Endothelial cell of umbilical vein (primary cell): ENCODE measurements around the gene SLMAP. TPM values are rescaled to one million over a fixed set of nuclear protein-coding genes. Genes with fewer than 3 reads are reported as not detected.
A peak's percentile ranks its signal among the peaks of the same experiment; 100 is the strongest.

Experiments used
- BruUV-seq: library from RNA; stranded (reverse); fragments of 400-500 nt; replicated peaks from 2 replicates; lab custom pipeline; 2021; lab: Mats Ljungman, UMichigan
- CTCF ChIA-PET: fragments of 300-600, 350-600 bp; sonication (Branson Sonifier 250); formaldehyde crosslinking; loops from one replicate; lab custom pipeline; 2021; ENCODE audit warnings: antibody characterized with exemption, inconsistent platforms; lab: Charles Lee
- POLR2A ChIA-PET: fragments of 300-600, 350-600 bp; sonication (Branson Sonifier 250); formaldehyde crosslinking; loops from one replicate; lab custom pipeline; 2021; ENCODE audit warnings: antibody characterized with exemption, inconsistent platforms; lab: Charles Lee
- DNase-seq: peaks from one replicate; pipeline ENCODE4 v3.0.0-alpha.2; 2011; ENCODE audit warnings: low read depth, low spot score
- FAIRE-seq: peaks from 2 replicates; lab custom pipeline; 2011; peaks lifted over from hg19 to GRCh38; lab: Jason Lieb, UNC
- H2AFZ ChIP-seq: 2 replicates; pipeline ENCODE4 v1.6.0; 2012; ENCODE audit warnings: low read depth, low read length, control low read depth, inconsistent platforms
- H3K27ac ChIP-seq: 2 replicates; pipeline ENCODE4 v1.5.1; 2011; ENCODE audit warnings: low read depth, mild to moderate bottlenecking, control low read depth, low read length, moderate library complexity; ENCODE audit not compliant: insufficient read depth
- H3K27me3 ChIP-seq, 2 experiments: 2 replicates each; pipeline versions ENCODE4 v1.6.0 to v1.6.1; 2011; ENCODE audit warnings: low read length in 2 of 2, mixed read lengths in 1 of 2; ENCODE audit not compliant: control insufficient read depth in 2 of 2, insufficient read depth in 2 of 2
- H3K36me3 ChIP-seq, 2 experiments: 2 replicates in 1 of 2; 3 replicates in 1 of 2; pipeline ENCODE4 v1.5.1; 2011; ENCODE audit warnings: low read length in 2 of 2, mild to moderate bottlenecking in 1 of 2, moderate library complexity in 1 of 2; ENCODE audit not compliant: control insufficient read depth in 2 of 2, insufficient read depth in 2 of 2; ENCODE audit errors: extremely low read depth in 1 of 2
- H3K4me1 ChIP-seq: 3 replicates; pipeline ENCODE4 v1.5.1; 2011; ENCODE audit warnings: mild to moderate bottlenecking, low read length; ENCODE audit not compliant: control insufficient read depth, insufficient read depth; ENCODE audit errors: extremely low read depth
- H3K4me2 ChIP-seq: 2 replicates; pipeline ENCODE4 v1.6.1; 2011; ENCODE audit warnings: low read length, control low read depth, mixed read lengths; ENCODE audit not compliant: insufficient read depth
- H3K4me3 ChIP-seq, 3 experiments: fragments of 200-600 bp in 1 of 3; sonication (generic), shearing (Covaris generic) in 1 of 3; replicated peaks in 1 of 3; 2 replicates each; pipeline ENCODE4 v1.5.1; 2011 to 2016; ENCODE audit warnings: control low read depth in 3 of 3, low read length in 3 of 3, mild to moderate bottlenecking in 2 of 3, inconsistent platforms in 1 of 3, low read depth in 1 of 3, moderate library complexity in 1 of 3; ENCODE audit not compliant: insufficient read depth in 1 of 3
- H3K79me2 ChIP-seq: 2 replicates; pipeline ENCODE4 v1.6.0; 2012; ENCODE audit warnings: low read length, inconsistent platforms; ENCODE audit not compliant: control insufficient read depth, insufficient read depth
- H3K9ac ChIP-seq: replicated peaks from 2 replicates; pipeline ENCODE3; 2011; ENCODE audit warnings: low read length, control low read depth; ENCODE audit not compliant: insufficient read depth; ENCODE audit errors: extremely low read depth
- H3K9me1 ChIP-seq: replicated peaks from 3 replicates; pipeline ENCODE4 v1.6.0; 2011; ENCODE audit warnings: mild to moderate bottlenecking, low read length; ENCODE audit not compliant: control insufficient read depth, insufficient read depth; ENCODE audit errors: extremely low read depth
- H3K9me3 ChIP-seq: replicated peaks from 2 replicates; pipeline ENCODE4 v1.5.1; 2012; ENCODE audit warnings: low read length, inconsistent platforms; ENCODE audit not compliant: control insufficient read depth, insufficient read depth
- H4K20me1 ChIP-seq: replicated peaks from 2 replicates; pipeline ENCODE3; 2011; ENCODE audit warnings: mild to moderate bottlenecking, low read length; ENCODE audit not compliant: control insufficient read depth, insufficient read depth; ENCODE audit errors: extremely low read depth
- CTCF ChIP-seq, 2 donors: IDR thresholded peaks; 1 replicate in 1 of 2; 2 replicates in 1 of 2; pipeline ENCODE4 v1.5.1; 2011; ENCODE audit warnings: low read length in 2 of 2, mild to moderate bottlenecking in 2 of 2, moderate library complexity in 2 of 2, control low read depth in 1 of 2, inconsistent platforms in 1 of 2, low read depth in 1 of 2; ENCODE audit not compliant: insufficient read depth in 1 of 2; ENCODE audit errors: extremely low read depth in 1 of 2
- EZH2 ChIP-seq: IDR thresholded peaks from 2 replicates; pipeline ENCODE4 v1.6.1; 2012; ENCODE audit warnings: borderline replicate concordance, low read depth, mild to moderate bottlenecking, moderate library complexity, low read length, inconsistent platforms; ENCODE audit not compliant: severe bottlenecking
- FOS ChIP-seq: IDR thresholded peaks from 2 replicates; pipeline ENCODE4 v1.6.1; 2011; ENCODE audit warnings: mild to moderate bottlenecking, low read length, moderate library complexity, borderline replicate concordance; ENCODE audit not compliant: insufficient read depth
- GATA2 ChIP-seq: IDR thresholded peaks from 2 replicates; pipeline ENCODE4 v1.7.0; 2011; ENCODE audit warnings: low read depth, mild to moderate bottlenecking, moderate library complexity, mixed read lengths, low read length; ENCODE audit not compliant: insufficient read length, insufficient read depth
- JUN ChIP-seq: IDR thresholded peaks from 2 replicates; pipeline ENCODE4 v1.6.1; 2011; ENCODE audit warnings: borderline replicate concordance, low read depth; ENCODE audit not compliant: insufficient read length, insufficient read depth
- MAX ChIP-seq: IDR thresholded peaks from 2 replicates; pipeline ENCODE4 v1.6.1; 2011; ENCODE audit not compliant: insufficient read depth, insufficient read length
- MYC ChIP-seq: IDR thresholded peaks from one replicate; pipeline ENCODE4 v1.6.1; 2011; ENCODE audit warnings: mild to moderate bottlenecking, low read depth, low read length
- POLR2A ChIP-seq: IDR thresholded peaks from 2 replicates; pipeline ENCODE4 v1.6.1; 2012; ENCODE audit warnings: low read depth, mild to moderate bottlenecking, control low read depth, low read length
- POLR2AphosphoS5 ChIP-seq: IDR thresholded peaks from 2 replicates; pipeline ENCODE4 v1.6.1; 2012; ENCODE audit warnings: low read depth, mild to moderate bottlenecking, control low read depth, low read length, moderate library complexity; ENCODE audit not compliant: insufficient read depth
- dilution Hi-C: fragments of 300-500 bp; cut with MboI; formaldehyde crosslinking; loops from one replicate; pipeline ENCODE4 v1.15.0; 2019; ENCODE audit warnings: low sequenced_read_pairs; ENCODE audit not compliant: extremely low pct_ligation_motif_present
- intact Hi-C: fragments of 100-400 bp; cut with micrococcal nuclease; formaldehyde crosslinking; loops from one replicate; pipeline ENCODE4 v1.10.0; 2022
- polyA plus RNA-seq, 4 experiments: library from polyadenylated mRNA; depleted of rRNA in 3 of 4; stranded (reverse) in 3 of 4; unstranded in 1 of 4; fragments of >200 nt; gene quantifications; 2 replicates each; pipeline versions ENCODE4 v1.2.1 to v1.2.3, GENCODE V29; 2011 to 2012; ENCODE audit warnings: missing spikeins in 1 of 4
- total RNA-seq: library from RNA; stranded (reverse); gene quantifications from 2 replicates; pipeline ENCODE4 v1.2.3, GENCODE V29; 2021

The SLMAP gene
- total and polyA plus RNA-seq, 2 donors (not counting 3 experiments of a cell fraction or from before 2014, with no cell fraction given): 9.8 to 54.7 TPM

DNA sequence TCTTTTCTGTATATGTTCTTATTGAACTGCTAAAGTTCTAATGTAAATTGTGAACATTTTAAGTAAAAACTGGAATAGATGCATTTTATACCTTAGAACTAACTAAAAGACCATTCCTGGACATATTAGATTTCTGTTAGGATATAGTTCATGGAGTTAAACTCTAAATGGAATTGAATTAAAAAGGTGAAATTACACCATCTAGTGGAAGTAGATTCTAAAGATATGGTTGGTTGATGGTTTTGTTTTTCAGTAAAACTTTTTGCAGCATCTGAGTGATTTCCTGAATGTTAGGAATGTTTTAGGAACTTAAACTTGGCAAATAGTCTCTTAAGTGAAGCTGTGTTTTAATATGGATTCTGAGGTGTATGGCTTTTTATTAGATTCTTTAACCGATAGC is 96.8 kb downstream of the SLMAP start:
- H3K4me3 ChIP-seq: no peak overlapping the region
- no peaks in the 10 kb centered on the region for H4K20me1 ChIP-seq
- H3K4me1 ChIP-seq: no peaks in the 10 kb centered on the region
- H3K36me3 ChIP-seq: peaks cover 0 to under 1% of the 10 kb centered on the region in 2 experiments
- TF ChIP-seq GATA2 (peak; percentile 50), POLR2AphosphoS5 (no peak), JUN (no peak), MYC (no peak), FOS (no peak), CTCF (IDR thresholded peaks at IDR 0.05; ENCODE audit: extremely low read depth in 1 of 2, insufficient read depth in 1 of 2, low read depth in 1 of 2, low read length in 2 of 2) (peak in 1 of 2 donors; percentile 6), MAX (no peak), EZH2 (no peak), POLR2A (no peak)
- H2AFZ ChIP-seq: no peak overlapping the region
- DNase-seq (peak; percentile 54), FAIRE-seq (peak; percentile 58)
- H3K9me3 ChIP-seq: no peaks in the 10 kb centered on the region
- no peaks in the 10 kb centered on the region for H3K27me3 ChIP-seq
- intact Hi-C loops (loop anchor here (1.0 to 5.0 kb wide), 5 partner anchors 206 to 753 kb away; partner anchors contain the start of gene ARF4), dilution Hi-C loops (no loop called here)
- BruUV-seq: no TSS peak
- CTCF ChIA-PET: interaction anchor here (0.6 to 5.6 kb wide), 35 partner anchors 9 to 857 kb away, joined by 3 to 138 read pairs (median 4); partner anchors contain the start of gene SLMAP
- H3K9me1 ChIP-seq: no peaks in the 10 kb centered on the region
- H3K27ac ChIP-seq: no peak overlapping the region
- no peak overlapping the region for H3K4me2 ChIP-seq
- POLR2A ChIA-PET: no interaction called here
- no peaks in the 10 kb centered on the region for H3K79me2 ChIP-seq
- H3K9ac ChIP-seq: no peak overlapping the region
